Type B pancreatic cell (in vitro differentiated cells): ENCODE measurements around the gene MYL4. TPM values are rescaled to one million over a fixed set of nuclear protein-coding genes. Genes with fewer than 3 reads are reported as not detected.

Source experiments
- DNase-seq: peaks from one replicate; pipeline ENCODE4 v3.0.0; 2021; ENCODE audit warnings: mixed read lengths; ENCODE audit not compliant: unreplicated experiment; ENCODE audit errors: extremely low spot score
- H3K27ac Mint-ChIP-seq: 2 replicates; pipeline ENCODE4 v1.8.0; 2021; ENCODE audit warnings: mild to moderate bottlenecking, mixed read lengths
- H3K27me3 Mint-ChIP-seq: 2 replicates; pipeline ENCODE4 v1.8.0; 2021; ENCODE audit warnings: mixed read lengths
- H3K36me3 Mint-ChIP-seq: 2 replicates; pipeline ENCODE4 v1.8.0; 2021; ENCODE audit warnings: mixed read lengths
- H3K4me1 Mint-ChIP-seq: one replicate; pipeline ENCODE4 v1.8.0; 2021; ENCODE audit warnings: mixed read lengths; ENCODE audit not compliant: unreplicated experiment
- H3K4me3 Mint-ChIP-seq: 2 replicates; pipeline ENCODE4 v1.8.0; 2021; ENCODE audit warnings: mild to moderate bottlenecking, mixed read lengths
- H3K9me3 Mint-ChIP-seq: 2 replicates; pipeline ENCODE4 v1.8.0; 2021; ENCODE audit warnings: mixed read lengths
- CTCF ChIP-seq: fragments of 200-600 bp; sonication (generic); conservative IDR thresholded peaks from 2 replicates; pipeline ENCODE4 v1.5.0; 2021; ENCODE audit warnings: antibody characterized with exemption, mild to moderate bottlenecking
- total RNA-seq: library from RNA; stranded (reverse); gene quantifications from 2 replicates; pipeline ENCODE4 v1.2.1, GENCODE V29; 2021; ENCODE audit warnings: low replicate concordance

The MYL4 gene
- total RNA-seq, 1 donor from 2014 or later: 5.1 TPM

- TF ChIP-seq CTCF: no peak
- no peak for DNase-seq
- H3K9me3 Mint-ChIP-seq: no peaks in the 10 kb centered on the region
- no peak overlapping the region for H3K27ac Mint-ChIP-seq
- H3K4me3 Mint-ChIP-seq: no peak overlapping the region
- no peaks in the 10 kb centered on the region for H3K36me3 Mint-ChIP-seq
- peaks cover 13% of the 10 kb centered on the region for H3K27me3 Mint-ChIP-seq
- H3K4me1 Mint-ChIP-seq: peaks cover 16% of the 10 kb centered on the region
Observed at GRCh38 chr17:47232465-47232864, 23.3 kb downstream of the MYL4 start.

- Mint-ChIP-seq H3K4me1 (peaks cover 4% of the 10 kb centered on the region), H3K36me3 (no peaks in the 10 kb centered on the region), H3K27me3 (peaks cover 10% of the 10 kb centered on the region), H3K27ac (no peak overlapping the region), H3K9me3 (no peaks in the 10 kb centered on the region), H3K4me3 (no peak overlapping the region)
- DNase-seq: no peak
- no peak for TF ChIP-seq CTCF
Observed at GRCh38 chr17:47235506-47235905, 26.4 kb downstream of the MYL4 start.

- Mint-ChIP-seq H3K27ac (no peak overlapping the region), H3K27me3 (peaks cover 11% of the 10 kb centered on the region), H3K36me3 (no peaks in the 10 kb centered on the region), H3K4me1 (peaks cover 5% of the 10 kb centered on the region), H3K9me3 (no peaks in the 10 kb centered on the region), H3K4me3 (no peak overlapping the region)
- DNase-seq: no peak
- TF ChIP-seq CTCF: no peak
Observed at GRCh38 chr17:47235923-47236322, 26.8 kb downstream of the MYL4 start.

- no peaks in the 10 kb centered on the region for H3K36me3 Mint-ChIP-seq
- no peak overlapping the region for H3K27ac Mint-ChIP-seq
- H3K4me1 Mint-ChIP-seq: peaks cover 5% of the 10 kb centered on the region
- H3K9me3 Mint-ChIP-seq: no peaks in the 10 kb centered on the region
- H3K27me3 Mint-ChIP-seq: peaks cover 11% of the 10 kb centered on the region
- DNase-seq: no peak
- no peak for TF ChIP-seq CTCF
- no peak overlapping the region for H3K4me3 Mint-ChIP-seq
Observed at GRCh38 chr17:47237841-47238240, 28.7 kb downstream of the MYL4 start.

- DNase-seq: no peak
- peaks cover 11% of the 10 kb centered on the region for H3K27me3 Mint-ChIP-seq
Observed at GRCh38 chr17:47238321-47239010, 29.3 kb downstream of the MYL4 start.

More at GRCh38 chr17:47238321-47239010, 29.3 kb downstream of the MYL4 start:
- TF ChIP-seq CTCF: no peak
- Mint-ChIP-seq H3K4me1 (peaks cover 5% of the 10 kb centered on the region), H3K9me3 (no peaks in the 10 kb centered on the region), H3K36me3 (no peaks in the 10 kb centered on the region), H3K4me3 (no peak overlapping the region), H3K27ac (no peak overlapping the region)
